HG03565 (cell line): Measurements from ENCODE around the gene KCNMA1.
"Not testable (repeated sequence)": the region's sequence is repeated elsewhere in the genome, so short reads cannot be mapped to it uniquely, and the experiment has no call there.

Source experiments
- ATAC-seq: cut with Tn5 transposase; IDR thresholded peaks from one replicate; pipeline ENCODE4 v1.9.1; 2021; ENCODE audit warnings: mild to moderate bottlenecking, moderate library complexity; ENCODE audit not compliant: unreplicated experiment

Gene KCNMA1

GRCh38 chr10:77355844-77356243, 281.8 kb downstream of the KCNMA1 start:
- no peak for ATAC-seq

GRCh38 chr10:77351386-77351785, 286.2 kb downstream of the KCNMA1 start:
- no peak for ATAC-seq

GRCh38 chr10:77350711-77351119, 286.9 kb downstream of the KCNMA1 start:
- ATAC-seq = no peak

GRCh38 chr10:77350134-77350533, 287.5 kb downstream of the KCNMA1 start:
- no peak for ATAC-seq

- ATAC-seq = no peak
Observed at GRCh38 chr10:77349226-77349625, 288.4 kb downstream of the KCNMA1 start.

GRCh38 chr10:77348751-77349150, 288.9 kb downstream of the KCNMA1 start:
- ATAC-seq = no peak

- no peak for ATAC-seq
Observed at GRCh38 chr10:77348082-77348481, 289.5 kb downstream of the KCNMA1 start.

GRCh38 chr10:77347052-77347451, 290.6 kb downstream of the KCNMA1 start:
- ATAC-seq = no peak

GRCh38 chr10:77341055-77341454, 296.6 kb downstream of the KCNMA1 start:
- ATAC-seq = no peak

GRCh38 chr10:77339872-77340271, 297.7 kb downstream of the KCNMA1 start:
- ATAC-seq = not testable (repeated sequence)

GRCh38 chr10:77339166-77339565, 298.4 kb downstream of the KCNMA1 start:
- no peak for ATAC-seq

- no peak for ATAC-seq
Observed at GRCh38 chr10:77338143-77338542, 299.5 kb downstream of the KCNMA1 start.

GRCh38 chr10:77334501-77334900, 303.1 kb downstream of the KCNMA1 start:
- no peak for ATAC-seq

GRCh38 chr10:77333610-77334340, 303.8 kb downstream of the KCNMA1 start:
- ATAC-seq = no peak

- ATAC-seq = no peak
Observed at GRCh38 chr10:77332256-77332655, 305.4 kb downstream of the KCNMA1 start.

GRCh38 chr10:77328272-77328816, 309.3 kb downstream of the KCNMA1 start:
- ATAC-seq = no peak

GRCh38 chr10:77325233-77325537, 312.4 kb downstream of the KCNMA1 start:
- no peak for ATAC-seq

- no peak for ATAC-seq
Observed at GRCh38 chr10:77321838-77322237, 315.8 kb downstream of the KCNMA1 start.

GRCh38 chr10:77320971-77321471, 316.6 kb downstream of the KCNMA1 start:
- no peak for ATAC-seq

GRCh38 chr10:77319557-77319956, 318.1 kb downstream of the KCNMA1 start:
- ATAC-seq = no peak

- no peak for ATAC-seq
Observed at GRCh38 chr10:77318739-77319138, 318.9 kb downstream of the KCNMA1 start.

GRCh38 chr10:77317221-77317620, 320.4 kb downstream of the KCNMA1 start:
- ATAC-seq = no peak
